Measurements from ENCODE around the gene ANKS1A.
"Not testable (repeated sequence)": the region's sequence is repeated elsewhere in the genome, so short reads cannot be mapped to it uniquely, and the experiment has no call there.

- not testable (repeated sequence) for TF ChIP-seq ZNF121 (tag by site-specific recombination; IDR thresholded peaks at IDR 0.05); ZNF449 (tag by site-specific recombination; IDR thresholded peaks at IDR 0.05); ZNF776 (tag by site-specific recombination; IDR thresholded peaks at IDR 0.05; ENCODE audit: borderline replicate concordance); ZNF184 (tag by site-specific recombination; IDR thresholded peaks at IDR 0.05); ZNF174 (tag by site-specific recombination; IDR thresholded peaks at IDR 0.05); ZNF670 (tag by site-specific recombination; IDR thresholded peaks at IDR 0.05; ENCODE audit: low read depth); PBX3 (CRISPR knock-in tag; IDR thresholded peaks at IDR 0.05); BCL11A (tag by site-specific recombination; IDR thresholded peaks at IDR 0.05; ENCODE audit: low read depth); TCF7L2 (IDR thresholded peaks at IDR 0.05; ENCODE audit: borderline replicate concordance, low read depth, low read length); ZBTB48 (tag by site-specific recombination; IDR thresholded peaks at IDR 0.05); ZNF768 (tag by site-specific recombination; IDR thresholded peaks at IDR 0.05)
- TF ChIP-seq, protein P1, sequence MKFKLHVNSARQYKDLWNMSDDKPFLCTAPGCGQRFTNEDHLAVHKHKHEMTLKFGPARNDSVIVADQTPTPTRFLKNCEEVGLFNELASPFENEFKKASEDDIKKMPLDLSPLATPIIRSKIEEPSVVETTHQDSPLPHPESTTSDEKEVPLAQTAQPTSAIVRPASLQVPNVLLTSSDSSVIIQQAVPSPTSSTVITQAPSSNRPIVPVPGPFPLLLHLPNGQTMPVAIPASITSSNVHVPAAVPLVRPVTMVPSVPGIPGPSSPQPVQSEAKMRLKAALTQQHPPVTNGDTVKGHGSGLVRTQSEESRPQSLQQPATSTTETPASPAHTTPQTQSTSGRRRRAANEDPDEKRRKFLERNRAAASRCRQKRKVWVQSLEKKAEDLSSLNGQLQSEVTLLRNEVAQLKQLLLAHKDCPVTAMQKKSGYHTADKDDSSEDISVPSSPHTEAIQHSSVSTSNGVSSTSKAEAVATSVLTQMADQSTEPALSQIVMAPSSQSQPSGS (tag by site-specific recombination; IDR thresholded peaks at IDR 0.05; ENCODE audit: low read depth): not testable (repeated sequence)
- TF ChIP-seq, protein P2, sequence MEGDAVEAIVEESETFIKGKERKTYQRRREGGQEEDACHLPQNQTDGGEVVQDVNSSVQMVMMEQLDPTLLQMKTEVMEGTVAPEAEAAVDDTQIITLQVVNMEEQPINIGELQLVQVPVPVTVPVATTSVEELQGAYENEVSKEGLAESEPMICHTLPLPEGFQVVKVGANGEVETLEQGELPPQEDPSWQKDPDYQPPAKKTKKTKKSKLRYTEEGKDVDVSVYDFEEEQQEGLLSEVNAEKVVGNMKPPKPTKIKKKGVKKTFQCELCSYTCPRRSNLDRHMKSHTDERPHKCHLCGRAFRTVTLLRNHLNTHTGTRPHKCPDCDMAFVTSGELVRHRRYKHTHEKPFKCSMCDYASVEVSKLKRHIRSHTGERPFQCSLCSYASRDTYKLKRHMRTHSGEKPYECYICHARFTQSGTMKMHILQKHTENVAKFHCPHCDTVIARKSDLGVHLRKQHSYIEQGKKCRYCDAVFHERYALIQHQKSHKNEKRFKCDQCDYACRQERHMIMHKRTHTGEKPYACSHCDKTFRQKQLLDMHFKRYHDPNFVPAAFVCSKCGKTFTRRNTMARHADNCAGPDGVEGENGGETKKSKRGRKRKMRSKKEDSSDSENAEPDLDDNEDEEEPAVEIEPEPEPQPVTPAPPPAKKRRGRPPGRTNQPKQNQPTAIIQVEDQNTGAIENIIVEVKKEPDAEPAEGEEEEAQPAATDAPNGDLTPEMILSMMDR (tag by site-specific recombination; IDR thresholded peaks at IDR 0.05): not testable (repeated sequence)
Observed at GRCh38 chr6:34899748-34900147, 10.7 kb downstream of the ANKS1A start.

All from HEK293 (cell line).